KMS-11 (cell line): ENCODE measurements around the gene SPDYE2B.
"Not testable (repeated sequence)": the region's sequence is repeated elsewhere in the genome, so short reads cannot be mapped to it uniquely, and the experiment has no call there.

Experiments
- H2AFZ ChIP-seq: fragments of 200-600 bp; sonication (generic); 2 replicates; pipeline ENCODE4 v1.6.1; 2016; ENCODE audit warnings: antibody characterized with exemption, mixed run types, low read depth
- H3K27ac ChIP-seq: fragments of 200-600 bp; sonication (generic); 2 replicates; pipeline ENCODE4 v1.6.1; 2016; ENCODE audit warnings: mild to moderate bottlenecking, mixed run types
- H3K27me3 ChIP-seq: fragments of 200-600 bp; sonication (generic); 2 replicates; pipeline ENCODE4 v1.6.1; 2017; ENCODE audit warnings: mild to moderate bottlenecking, low read depth, mixed run types, moderate library complexity; ENCODE audit not compliant: insufficient read depth
- H3K36me3 ChIP-seq: fragments of 200-600 bp; sonication (generic); 2 replicates; pipeline ENCODE4 v1.6.1; 2017; ENCODE audit warnings: mild to moderate bottlenecking, mixed run types; ENCODE audit not compliant: insufficient read depth
- H3K4me1 ChIP-seq: fragments of 200-600 bp; sonication (generic); 2 replicates; pipeline ENCODE4 v1.6.1; 2016; ENCODE audit warnings: mild to moderate bottlenecking, low read depth, mixed run types; ENCODE audit not compliant: poor library complexity, severe bottlenecking
- H3K4me2 ChIP-seq: fragments of 200-600 bp; sonication (generic); 2 replicates; pipeline ENCODE4 v1.7.0; 2016; ENCODE audit warnings: mild to moderate bottlenecking, mixed run types
- H3K4me3 ChIP-seq: fragments of 200-600 bp; sonication (generic); IDR thresholded peaks from 2 replicates; pipeline ENCODE4 v1.6.1; 2017; ENCODE audit warnings: low read depth, low read length, mixed read lengths; ENCODE audit not compliant: insufficient read depth
- H3K79me2 ChIP-seq: fragments of 200-600 bp; sonication (generic); 2 replicates; pipeline ENCODE4 v1.6.1; 2016; ENCODE audit warnings: low read depth, mixed run types; ENCODE audit not compliant: insufficient read depth
- H3K9ac ChIP-seq: fragments of 200-600 bp; sonication (generic); 2 replicates; pipeline ENCODE4 v1.6.1; 2016; ENCODE audit warnings: mild to moderate bottlenecking, mixed run types
- H4K20me1 ChIP-seq: fragments of 200-600 bp; sonication (generic); 2 replicates; pipeline ENCODE4 v1.6.1; 2016; ENCODE audit warnings: mild to moderate bottlenecking, mixed run types; ENCODE audit not compliant: insufficient read depth

Gene SPDYE2B

DNA sequence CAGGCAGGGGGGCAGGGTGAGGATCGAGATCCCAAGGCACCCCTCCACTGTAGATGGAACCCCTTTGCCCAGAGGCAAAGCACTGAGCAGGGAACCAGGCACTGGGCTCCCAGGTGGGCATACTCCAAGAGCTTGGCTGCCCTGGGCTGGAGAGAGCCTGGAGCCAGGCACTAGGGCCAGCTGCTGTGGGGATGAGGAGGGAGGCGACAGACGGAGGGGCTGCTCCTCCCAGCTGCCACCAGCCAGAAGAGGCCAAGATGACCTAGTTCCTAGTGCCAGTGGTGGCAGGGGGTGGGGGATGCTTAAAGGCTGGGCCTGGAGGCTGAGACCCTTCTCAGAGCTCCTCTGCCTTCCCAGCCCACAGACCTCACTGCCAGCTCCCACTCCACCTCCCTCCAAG lies 35.2 kb upstream of the SPDYE2B start:
- H4K20me1 ChIP-seq, H3K27me3 ChIP-seq, H3K4me3 ChIP-seq, H3K9ac ChIP-seq, H3K27ac ChIP-seq, H3K79me2 ChIP-seq, H3K4me2 ChIP-seq, H2AFZ ChIP-seq, H3K36me3 ChIP-seq, H3K4me1 ChIP-seq: not testable (repeated sequence)

DNA sequence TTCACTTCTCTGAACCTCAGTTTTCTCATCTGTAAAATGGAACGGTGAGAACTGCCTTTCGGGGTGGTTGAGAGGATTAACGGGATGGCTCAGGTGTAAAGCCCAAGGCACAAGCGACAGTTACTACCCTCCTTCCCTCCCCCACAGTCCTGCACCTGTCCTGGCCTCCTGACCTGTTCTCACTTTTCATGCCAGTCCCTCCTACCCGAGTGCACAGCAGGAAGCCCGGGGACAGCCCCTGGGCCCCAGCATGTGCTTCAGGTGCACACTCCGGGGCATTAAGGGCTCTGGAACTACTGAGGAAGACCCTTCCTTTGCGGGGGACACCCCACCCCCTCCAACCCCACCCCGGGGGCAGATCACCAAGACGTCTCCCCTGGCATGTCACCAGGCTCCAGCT lies 34.2 kb upstream of the SPDYE2B start:
- H3K4me2 ChIP-seq, H2AFZ ChIP-seq, H3K4me3 ChIP-seq, H4K20me1 ChIP-seq, H3K27ac ChIP-seq, H3K4me1 ChIP-seq, H3K9ac ChIP-seq, H3K79me2 ChIP-seq, H3K36me3 ChIP-seq, H3K27me3 ChIP-seq: not testable (repeated sequence)

- H3K27ac ChIP-seq, H3K27me3 ChIP-seq, H3K79me2 ChIP-seq, H3K4me2 ChIP-seq, H3K36me3 ChIP-seq, H3K4me1 ChIP-seq, H3K4me3 ChIP-seq, H2AFZ ChIP-seq, H3K9ac ChIP-seq, H4K20me1 ChIP-seq: not testable (repeated sequence)
Observed at GRCh38 chr7:102616507-102617125, 33.5 kb upstream of the SPDYE2B start, which contains the start of gene RASA4. Gene RASA4 (minus strand): TSS chr7:102616756. CDS start chr7:102616689, 67 bp downstream.

GRCh38 chr7:102618122-102618521 lies 32.0 kb upstream of the SPDYE2B start:
- not testable (repeated sequence) for H3K4me3 ChIP-seq, H3K79me2 ChIP-seq, H3K9ac ChIP-seq, H2AFZ ChIP-seq, H3K27ac ChIP-seq, H3K27me3 ChIP-seq, H3K36me3 ChIP-seq, H4K20me1 ChIP-seq, H3K4me2 ChIP-seq, H3K4me1 ChIP-seq

- H3K4me2 ChIP-seq, H3K27ac ChIP-seq, H3K4me1 ChIP-seq, H2AFZ ChIP-seq, H4K20me1 ChIP-seq, H3K4me3 ChIP-seq, H3K27me3 ChIP-seq, H3K9ac ChIP-seq, H3K79me2 ChIP-seq, H3K36me3 ChIP-seq: not testable (repeated sequence)
Observed at GRCh38 chr7:102627271-102627904, 22.7 kb upstream of the SPDYE2B start.

DNA sequence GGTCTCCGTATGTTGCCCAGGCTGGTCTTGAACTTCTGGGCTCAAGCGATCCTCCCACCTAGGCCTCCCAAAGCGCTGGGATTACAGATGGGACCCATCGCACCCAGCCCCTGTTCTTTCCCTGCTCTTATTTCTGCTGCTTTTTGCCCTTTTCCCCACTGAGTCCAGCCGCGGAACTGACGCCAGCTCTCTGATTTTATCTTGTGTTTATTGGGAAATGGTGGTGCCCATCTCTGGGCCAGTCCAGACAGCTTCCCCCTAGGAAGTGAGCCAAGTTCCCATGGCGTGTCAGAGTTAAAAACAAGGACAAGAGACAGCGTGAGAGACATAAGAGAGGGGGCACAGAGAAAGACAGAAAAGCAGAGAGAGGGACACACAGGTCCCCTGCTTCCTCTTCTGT lies 19.5 kb upstream of the SPDYE2B start:
- H3K36me3 ChIP-seq, H3K4me1 ChIP-seq, H3K4me2 ChIP-seq, H3K27ac ChIP-seq, H3K9ac ChIP-seq, H3K27me3 ChIP-seq, H2AFZ ChIP-seq, H3K79me2 ChIP-seq, H3K4me3 ChIP-seq, H4K20me1 ChIP-seq: not testable (repeated sequence)

GRCh38 chr7:102634299-102634698 lies 15.8 kb upstream of the SPDYE2B start:
- not testable (repeated sequence) for H4K20me1 ChIP-seq, H3K79me2 ChIP-seq, H3K4me1 ChIP-seq, H3K27ac ChIP-seq, H3K4me2 ChIP-seq, H3K27me3 ChIP-seq, H3K9ac ChIP-seq, H3K4me3 ChIP-seq, H3K36me3 ChIP-seq, H2AFZ ChIP-seq

DNA sequence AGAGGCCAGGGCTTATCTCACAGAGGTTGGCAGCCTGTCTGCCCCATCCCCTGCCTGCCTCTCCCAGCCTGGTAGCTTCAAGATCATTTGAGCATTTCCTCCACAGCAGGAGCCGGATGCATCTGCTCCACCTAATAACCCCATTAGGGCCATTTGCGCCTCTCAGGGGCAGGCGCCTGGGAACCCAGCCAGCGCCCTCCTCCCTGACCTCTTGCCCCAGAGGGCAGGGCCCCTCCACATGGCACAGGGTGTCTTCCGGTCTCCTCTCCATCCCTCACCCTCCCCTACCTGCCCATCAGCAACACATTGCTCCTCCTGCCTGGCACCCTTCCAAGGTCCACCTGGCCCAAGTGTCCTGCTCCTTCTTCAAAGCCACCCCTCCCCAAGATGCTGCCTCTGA lies 14.8 kb upstream of the SPDYE2B start:
- not testable (repeated sequence) for H3K79me2 ChIP-seq, H3K27me3 ChIP-seq, H2AFZ ChIP-seq, H3K4me2 ChIP-seq, H3K9ac ChIP-seq, H3K27ac ChIP-seq, H3K36me3 ChIP-seq, H4K20me1 ChIP-seq, H3K4me1 ChIP-seq, H3K4me3 ChIP-seq

GRCh38 chr7:102636956-102637355 lies 13.2 kb upstream of the SPDYE2B start:
- not testable (repeated sequence) for H3K27ac ChIP-seq, H3K4me3 ChIP-seq, H3K27me3 ChIP-seq, H3K4me2 ChIP-seq, H4K20me1 ChIP-seq, H3K36me3 ChIP-seq, H3K79me2 ChIP-seq, H2AFZ ChIP-seq, H3K9ac ChIP-seq, H3K4me1 ChIP-seq

- H4K20me1 ChIP-seq, H3K27me3 ChIP-seq, H3K4me3 ChIP-seq, H3K36me3 ChIP-seq, H3K9ac ChIP-seq, H3K27ac ChIP-seq, H3K4me2 ChIP-seq, H3K79me2 ChIP-seq, H2AFZ ChIP-seq, H3K4me1 ChIP-seq: not testable (repeated sequence)
Observed at GRCh38 chr7:102638848-102639247, 11.3 kb upstream of the SPDYE2B start.
